OCI-LY7 (cell line): Measurements from ENCODE around the gene TOX3.

ENCODE experiments used
- CTCF ChIP-seq: fragments of 200-600 bp; sonication (generic); conservative IDR thresholded peaks from 2 replicates; pipeline ENCODE4 v1.5.1; 2014; ENCODE audit warnings: mild to moderate bottlenecking, antibody characterized with exemption, low read length, moderate library complexity, mixed read lengths
- EZH2phosphoT487 ChIP-seq: fragments of 200-600 bp; sonication (generic); IDR thresholded peaks from 2 replicates; pipeline ENCODE4 v1.6.1; 2018; ENCODE audit warnings: low read depth, borderline replicate concordance, mild to moderate bottlenecking, mixed run types, antibody characterized with exemption, low read length, moderate library complexity, mixed read lengths

GRCh38 chr16:52548261-52549010, 1.5 kb upstream of the TOX3 start:
- no peak for TF ChIP-seq CTCF
- TF ChIP-seq EZH2phosphoT487: no peak
